ENCODE measurements around the gene PSMB1. TPM values are rescaled to one million over a fixed set of nuclear protein-coding genes. Genes with fewer than 3 reads are reported as not detected.

Gene PSMB1
- total and polyA plus RNA-seq, 2 experiments from 2014 or later, result 357 to 576 TPM

DNA sequence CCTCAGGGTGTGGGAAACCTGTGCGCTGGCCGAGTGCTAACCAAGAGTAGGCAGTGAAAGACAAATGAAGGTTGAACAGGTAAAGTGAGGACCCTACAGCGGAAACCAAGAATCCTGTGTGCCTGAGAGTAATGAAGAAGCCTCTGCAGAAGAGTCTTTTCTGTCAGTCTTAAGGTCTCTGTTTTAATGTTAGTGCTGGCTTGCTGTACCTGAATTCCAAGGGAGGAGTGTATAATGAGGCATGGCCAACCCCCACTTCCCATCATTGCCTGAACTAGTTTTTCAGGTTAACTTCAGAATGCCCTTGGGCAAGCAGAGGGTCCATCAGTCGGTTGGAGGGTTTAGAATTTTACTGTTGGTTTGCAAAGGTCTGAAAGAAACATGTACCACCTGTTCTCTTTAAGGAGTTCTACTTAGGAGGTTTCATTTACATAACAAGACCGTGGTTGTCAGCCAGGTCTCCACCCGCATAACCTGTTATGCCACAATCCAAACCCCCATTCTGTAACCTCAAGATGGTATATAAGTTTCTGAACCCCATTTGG lies 31.9 kb upstream of the PSMB1 start (continued):
- TF ChIP-seq, protein P1, sequence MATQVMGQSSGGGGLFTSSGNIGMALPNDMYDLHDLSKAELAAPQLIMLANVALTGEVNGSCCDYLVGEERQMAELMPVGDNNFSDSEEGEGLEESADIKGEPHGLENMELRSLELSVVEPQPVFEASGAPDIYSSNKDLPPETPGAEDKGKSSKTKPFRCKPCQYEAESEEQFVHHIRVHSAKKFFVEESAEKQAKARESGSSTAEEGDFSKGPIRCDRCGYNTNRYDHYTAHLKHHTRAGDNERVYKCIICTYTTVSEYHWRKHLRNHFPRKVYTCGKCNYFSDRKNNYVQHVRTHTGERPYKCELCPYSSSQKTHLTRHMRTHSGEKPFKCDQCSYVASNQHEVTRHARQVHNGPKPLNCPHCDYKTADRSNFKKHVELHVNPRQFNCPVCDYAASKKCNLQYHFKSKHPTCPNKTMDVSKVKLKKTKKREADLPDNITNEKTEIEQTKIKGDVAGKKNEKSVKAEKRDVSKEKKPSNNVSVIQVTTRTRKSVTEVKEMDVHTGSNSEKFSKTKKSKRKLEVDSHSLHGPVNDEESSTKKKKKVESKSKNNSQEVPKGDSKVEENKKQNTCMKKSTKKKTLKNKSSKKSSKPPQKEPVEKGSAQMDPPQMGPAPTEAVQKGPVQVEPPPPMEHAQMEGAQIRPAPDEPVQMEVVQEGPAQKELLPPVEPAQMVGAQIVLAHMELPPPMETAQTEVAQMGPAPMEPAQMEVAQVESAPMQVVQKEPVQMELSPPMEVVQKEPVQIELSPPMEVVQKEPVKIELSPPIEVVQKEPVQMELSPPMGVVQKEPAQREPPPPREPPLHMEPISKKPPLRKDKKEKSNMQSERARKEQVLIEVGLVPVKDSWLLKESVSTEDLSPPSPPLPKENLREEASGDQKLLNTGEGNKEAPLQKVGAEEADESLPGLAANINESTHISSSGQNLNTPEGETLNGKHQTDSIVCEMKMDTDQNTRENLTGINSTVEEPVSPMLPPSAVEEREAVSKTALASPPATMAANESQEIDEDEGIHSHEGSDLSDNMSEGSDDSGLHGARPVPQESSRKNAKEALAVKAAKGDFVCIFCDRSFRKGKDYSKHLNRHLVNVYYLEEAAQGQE (IDR thresholded peaks at IDR 0.05; ENCODE audit: unreplicated experiment), result no peak

DNA sequence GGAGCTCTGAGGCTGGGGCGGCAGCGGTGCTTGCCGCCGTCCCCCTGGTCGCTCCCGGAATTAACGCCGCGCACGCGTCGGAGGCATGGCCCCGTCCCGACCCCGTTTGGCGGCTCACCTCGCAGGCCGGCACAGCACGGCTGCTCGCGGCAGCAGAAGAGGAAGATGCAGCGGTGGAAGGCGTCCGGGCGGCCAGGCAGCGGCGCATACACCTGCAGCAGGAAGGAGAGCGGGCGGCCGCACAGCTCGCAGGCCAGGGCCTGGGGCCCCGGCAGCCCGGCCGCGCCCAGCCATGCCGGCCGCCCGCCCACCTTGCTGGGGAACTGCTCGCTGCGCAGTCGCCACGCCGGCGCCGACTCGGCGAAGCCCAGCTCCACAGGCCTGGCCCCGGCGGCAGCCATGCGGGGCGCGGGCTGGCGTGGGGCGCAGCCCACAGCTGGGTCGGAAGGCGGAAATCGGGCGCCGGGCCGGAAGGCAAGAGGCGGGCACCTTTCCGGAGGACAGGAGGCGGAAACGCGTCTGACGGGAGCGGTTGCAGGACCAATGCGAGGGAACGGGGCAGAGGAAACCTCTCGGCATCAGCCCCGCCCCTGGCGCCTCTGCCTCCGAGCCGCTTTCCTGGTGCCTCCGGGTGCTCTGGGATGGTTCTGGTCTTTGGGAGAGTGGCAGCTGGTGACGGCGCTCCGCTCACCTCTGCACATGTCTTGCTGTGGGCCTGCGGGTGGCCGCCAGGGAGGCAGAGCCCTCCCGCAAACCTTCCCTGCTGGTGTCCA lies 31.3 kb upstream of the PSMB1 start, which contains the start of gene PDCD2:
Gene PDCD2, minus strand, starts transcription at position 457 of the 773 bp plus-strand sequence. Its CDS starts 56 bp downstream, at position 401.
- Histone ChIP-seq H3F3A (replicated peaks; ENCODE audit: low read depth) (peaks cover 9% of the 10 kb centered on the region; the same call in 1 of the 2 replicates), H3K4me2 (peak within 1 kb of the TSS; percentile 81), H3K4me1 (ENCODE audit: insufficient read depth) (peaks cover 31% of the 10 kb centered on the region), H3K79me2 (replicated peaks; ENCODE audit: insufficient read depth) (peaks cover 15% of the 10 kb centered on the region), H3K9me2 (ENCODE audit: insufficient read depth) (no peaks in the 10 kb centered on the region), H3K36me3 (ENCODE audit: insufficient read depth) (peaks cover 13% of the 10 kb centered on the region), H3K27ac (ENCODE audit: low read depth) (peak within 1 kb of the TSS; percentile 98), H3K27me3 (ENCODE audit: insufficient read depth) (no peaks in the 10 kb centered on the region), H3K4me3 (peak within 1 kb of the TSS; percentile 75), H4K20me1 (replicated peaks; ENCODE audit: insufficient read depth) (0 out of 2 replicates have a peak, but pooled peaks cover 6% of the 10 kb centered on the region), H2AFZ (no peak within 1 kb of the TSS)
- H3K9me3 Mint-ChIP-seq, result peaks cover 9% of the 10 kb centered on the region
- peak within 1 kb of the TSS; percentile 97 for H3K27ac Mint-ChIP-seq
- peaks cover 47% of the 10 kb centered on the region for H3K36me3 Mint-ChIP-seq (ENCODE audit: low read depth)
- H3K4me3 Mint-ChIP-seq, result peak within 1 kb of the TSS; percentile 99
- peaks cover 33% of the 10 kb centered on the region for H3K4me1 Mint-ChIP-seq
- ATAC-seq (peak; percentile 94), DNase-seq (ENCODE audit: low spot score) (peak; percentile 98)
- peaks cover 6% of the 10 kb centered on the region for H3K27me3 Mint-ChIP-seq (ENCODE audit: insufficient read depth, low read depth, poor library complexity)
- TF ChIP-seq JUNB (IDR thresholded peaks at IDR 0.05; ENCODE audit: unreplicated experiment) (no peak), POLR2AphosphoS5 (IDR thresholded peaks at IDR 0.05; ENCODE audit: low read depth) (peak; percentile 86), CREB1 (CRISPR knock-in tag; IDR thresholded peaks at IDR 0.05; ENCODE audit: low read depth) (peak; percentile 75), ZNF331 (CRISPR knock-in tag; IDR thresholded peaks at IDR 0.05; ENCODE audit: low read depth) (no peak), STAT1 (IDR thresholded peaks at IDR 0.05; ENCODE audit: unreplicated experiment) (no peak), NANOG (IDR thresholded peaks at IDR 0.05; ENCODE audit: borderline replicate concordance) (no peak)
- TF ChIP-seq, protein P1 (IDR thresholded peaks at IDR 0.05; ENCODE audit: unreplicated experiment), result no peak
- TF ChIP-seq, protein P2, sequence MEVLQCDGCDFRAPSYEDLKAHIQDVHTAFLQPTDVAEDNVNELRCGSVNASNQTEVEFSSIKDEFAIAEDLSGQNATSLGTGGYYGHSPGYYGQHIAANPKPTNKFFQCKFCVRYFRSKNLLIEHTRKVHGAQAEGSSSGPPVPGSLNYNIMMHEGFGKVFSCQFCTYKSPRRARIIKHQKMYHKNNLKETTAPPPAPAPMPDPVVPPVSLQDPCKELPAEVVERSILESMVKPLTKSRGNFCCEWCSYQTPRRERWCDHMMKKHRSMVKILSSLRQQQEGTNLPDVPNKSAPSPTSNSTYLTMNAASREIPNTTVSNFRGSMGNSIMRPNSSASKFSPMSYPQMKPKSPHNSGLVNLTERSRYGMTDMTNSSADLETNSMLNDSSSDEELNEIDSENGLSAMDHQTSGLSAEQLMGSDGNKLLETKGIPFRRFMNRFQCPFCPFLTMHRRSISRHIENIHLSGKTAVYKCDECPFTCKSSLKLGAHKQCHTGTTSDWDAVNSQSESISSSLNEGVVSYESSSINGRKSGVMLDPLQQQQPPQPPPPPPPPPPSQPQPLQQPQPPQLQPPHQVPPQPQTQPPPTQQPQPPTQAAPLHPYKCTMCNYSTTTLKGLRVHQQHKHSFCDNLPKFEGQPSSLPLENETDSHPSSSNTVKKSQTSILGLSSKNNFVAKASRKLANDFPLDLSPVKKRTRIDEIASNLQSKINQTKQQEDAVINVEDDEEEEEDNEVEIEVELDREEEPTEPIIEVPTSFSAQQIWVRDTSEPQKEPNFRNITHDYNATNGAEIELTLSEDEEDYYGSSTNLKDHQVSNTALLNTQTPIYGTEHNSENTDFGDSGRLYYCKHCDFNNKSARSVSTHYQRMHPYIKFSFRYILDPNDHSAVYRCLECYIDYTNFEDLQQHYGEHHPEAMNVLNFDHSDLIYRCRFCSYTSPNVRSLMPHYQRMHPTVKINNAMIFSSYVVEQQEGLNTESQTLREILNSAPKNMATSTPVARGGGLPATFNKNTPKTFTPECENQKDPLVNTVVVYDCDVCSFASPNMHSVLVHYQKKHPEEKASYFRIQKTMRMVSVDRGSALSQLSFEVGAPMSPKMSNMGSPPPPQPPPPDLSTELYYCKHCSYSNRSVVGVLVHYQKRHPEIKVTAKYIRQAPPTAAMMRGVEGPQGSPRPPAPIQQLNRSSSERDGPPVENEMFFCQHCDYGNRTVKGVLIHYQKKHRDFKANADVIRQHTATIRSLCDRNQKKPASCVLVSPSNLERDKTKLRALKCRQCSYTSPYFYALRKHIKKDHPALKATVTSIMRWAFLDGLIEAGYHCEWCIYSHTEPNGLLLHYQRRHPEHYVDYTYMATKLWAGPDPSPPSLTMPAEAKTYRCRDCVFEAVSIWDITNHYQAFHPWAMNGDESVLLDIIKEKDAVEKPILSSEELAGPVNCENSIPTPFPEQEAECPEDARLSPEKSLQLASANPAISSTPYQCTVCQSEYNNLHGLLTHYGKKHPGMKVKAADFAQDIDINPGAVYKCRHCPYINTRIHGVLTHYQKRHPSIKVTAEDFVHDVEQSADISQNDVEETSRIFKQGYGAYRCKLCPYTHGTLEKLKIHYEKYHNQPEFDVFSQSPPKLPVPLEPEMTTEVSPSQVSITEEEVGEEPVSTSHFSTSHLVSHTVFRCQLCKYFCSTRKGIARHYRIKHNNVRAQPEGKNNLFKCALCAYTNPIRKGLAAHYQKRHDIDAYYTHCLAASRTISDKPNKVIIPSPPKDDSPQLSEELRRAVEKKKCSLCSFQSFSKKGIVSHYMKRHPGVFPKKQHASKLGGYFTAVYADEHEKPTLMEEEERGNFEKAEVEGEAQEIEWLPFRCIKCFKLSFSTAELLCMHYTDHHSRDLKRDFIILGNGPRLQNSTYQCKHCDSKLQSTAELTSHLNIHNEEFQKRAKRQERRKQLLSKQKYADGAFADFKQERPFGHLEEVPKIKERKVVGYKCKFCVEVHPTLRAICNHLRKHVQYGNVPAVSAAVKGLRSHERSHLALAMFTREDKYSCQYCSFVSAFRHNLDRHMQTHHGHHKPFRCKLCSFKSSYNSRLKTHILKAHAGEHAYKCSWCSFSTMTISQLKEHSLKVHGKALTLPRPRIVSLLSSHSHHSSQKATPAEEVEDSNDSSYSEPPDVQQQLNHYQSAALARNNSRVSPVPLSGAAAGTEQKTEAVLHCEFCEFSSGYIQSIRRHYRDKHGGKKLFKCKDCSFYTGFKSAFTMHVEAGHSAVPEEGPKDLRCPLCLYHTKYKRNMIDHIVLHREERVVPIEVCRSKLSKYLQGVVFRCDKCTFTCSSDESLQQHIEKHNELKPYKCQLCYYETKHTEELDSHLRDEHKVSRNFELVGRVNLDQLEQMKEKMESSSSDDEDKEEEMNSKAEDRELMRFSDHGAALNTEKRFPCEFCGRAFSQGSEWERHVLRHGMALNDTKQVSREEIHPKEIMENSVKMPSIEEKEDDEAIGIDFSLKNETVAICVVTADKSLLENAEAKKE (CRISPR knock-in tag; IDR thresholded peaks at IDR 0.05), result no peak
- TF ChIP-seq, protein P3, sequence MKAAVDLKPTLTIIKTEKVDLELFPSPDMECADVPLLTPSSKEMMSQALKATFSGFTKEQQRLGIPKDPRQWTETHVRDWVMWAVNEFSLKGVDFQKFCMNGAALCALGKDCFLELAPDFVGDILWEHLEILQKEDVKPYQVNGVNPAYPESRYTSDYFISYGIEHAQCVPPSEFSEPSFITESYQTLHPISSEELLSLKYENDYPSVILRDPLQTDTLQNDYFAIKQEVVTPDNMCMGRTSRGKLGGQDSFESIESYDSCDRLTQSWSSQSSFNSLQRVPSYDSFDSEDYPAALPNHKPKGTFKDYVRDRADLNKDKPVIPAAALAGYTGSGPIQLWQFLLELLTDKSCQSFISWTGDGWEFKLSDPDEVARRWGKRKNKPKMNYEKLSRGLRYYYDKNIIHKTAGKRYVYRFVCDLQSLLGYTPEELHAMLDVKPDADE (IDR thresholded peaks at IDR 0.05), result peak; percentile 75
